HAP-1 (cell line): ENCODE data around the gene MS4A10.

ENCODE experiments used
- DNase-seq, 2 experiments: peaks; one replicate each; pipeline ENCODE4 v3.0.0-alpha.2; 2016 to 2020; ENCODE audit warnings: low spot score in 2 of 2
- H3K27me3 ChIP-seq: fragments of 250-450 bp; sonication (Bioruptor Pico); 2 replicates; pipeline ENCODE4 v1.5.1; 2020; ENCODE audit warnings: low read depth, mild to moderate bottlenecking, moderate library complexity
- H3K36me3 ChIP-seq: fragments of 250-450 bp; sonication (Bioruptor Pico); replicated peaks from 2 replicates; pipeline ENCODE4 v1.5.1; 2020; ENCODE audit warnings: mild to moderate bottlenecking
- H3K4me1 ChIP-seq: fragments of 250-450 bp; sonication (Bioruptor Pico); 2 replicates; pipeline ENCODE4 v1.5.1; 2020; ENCODE audit warnings: mild to moderate bottlenecking
- H3K4me3 ChIP-seq: fragments of 250-450 bp; sonication (Bioruptor Pico); 2 replicates; pipeline ENCODE4 v1.5.1; 2020; ENCODE audit warnings: mild to moderate bottlenecking, moderate library complexity
- H3K9me3 ChIP-seq: fragments of 250-450 bp; sonication (Bioruptor Pico); 2 replicates; pipeline ENCODE4 v1.5.1; 2020; ENCODE audit warnings: mild to moderate bottlenecking, moderate library complexity
- in situ Hi-C: fragments of 300-500 bp; cut with MboI; formaldehyde crosslinking; loops from 3 replicates; pipeline ENCODE4 v1.14.3; 2020; ENCODE audit warnings: low sequenced_read_pairs, inconsistent platforms, mixed read lengths

The MS4A10 gene

DNA sequence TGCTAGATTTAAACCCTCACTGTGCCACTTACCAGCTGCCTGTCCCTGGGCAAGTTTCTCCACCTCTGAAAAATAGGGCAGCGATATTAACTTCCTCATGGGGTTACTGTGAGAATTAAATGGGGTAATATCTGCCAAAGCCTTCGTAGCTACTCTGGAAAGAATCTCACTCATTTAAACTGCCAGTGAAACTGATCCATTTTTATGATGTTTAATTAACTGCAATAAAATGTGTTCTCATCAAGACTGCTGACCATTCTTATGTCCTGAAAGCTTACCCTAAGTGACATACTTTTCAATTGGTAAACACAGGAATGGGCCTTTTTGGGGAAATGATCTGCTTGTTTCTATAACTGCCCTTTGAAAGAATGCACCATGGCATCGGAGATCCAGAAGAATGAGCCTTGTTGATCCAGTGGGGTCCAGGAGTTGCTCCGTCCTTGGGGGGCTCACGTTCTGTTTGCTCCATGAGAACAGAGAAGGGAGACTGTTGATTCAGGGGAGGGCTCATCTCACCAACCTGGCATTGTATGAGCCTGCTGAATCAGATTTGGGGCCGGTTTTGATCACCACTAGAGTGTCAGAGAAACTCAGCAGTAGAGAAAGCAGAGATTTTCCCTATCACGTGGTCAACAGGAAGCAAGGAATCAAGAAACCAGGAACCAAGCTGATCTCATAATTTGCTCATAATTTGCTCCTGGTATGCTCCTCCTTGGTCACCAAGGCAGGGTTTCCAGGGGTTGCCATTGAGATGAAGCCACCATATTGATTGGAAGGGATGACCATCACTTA is 49.8 kb downstream of the MS4A10 start:
- DNase-seq = no peak
- Histone ChIP-seq H3K4me3 (no peak overlapping the region), H3K4me1 (no peaks in the 10 kb centered on the region), H3K36me3 (no peaks in the 10 kb centered on the region), H3K9me3 (no peaks in the 10 kb centered on the region), H3K27me3 (no peaks in the 10 kb centered on the region)
- in situ Hi-C loops = no loop called here

DNA sequence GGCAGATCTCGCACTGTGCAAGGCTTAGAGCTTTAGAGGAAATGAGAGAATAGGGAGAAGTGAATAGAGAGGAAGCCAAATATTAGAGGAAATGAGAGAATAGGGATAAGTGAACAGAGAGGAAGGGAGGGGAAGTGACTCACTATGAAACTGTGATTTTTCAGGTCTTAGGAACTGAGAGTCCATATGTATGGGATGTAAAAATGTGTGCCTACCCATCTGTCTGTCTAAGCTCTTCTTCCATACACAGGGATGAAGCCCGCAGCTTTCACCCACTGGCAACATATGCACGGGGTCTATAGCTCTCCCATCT is 50.4 kb downstream of the MS4A10 start:
- no peaks in the 10 kb centered on the region for H3K4me1 ChIP-seq
- no peaks in the 10 kb centered on the region for H3K9me3 ChIP-seq
- H3K4me3 ChIP-seq = no peak overlapping the region
- no peak for DNase-seq
- H3K27me3 ChIP-seq = no peaks in the 10 kb centered on the region
- no peaks in the 10 kb centered on the region for H3K36me3 ChIP-seq
- in situ Hi-C loops = no loop called here

DNA sequence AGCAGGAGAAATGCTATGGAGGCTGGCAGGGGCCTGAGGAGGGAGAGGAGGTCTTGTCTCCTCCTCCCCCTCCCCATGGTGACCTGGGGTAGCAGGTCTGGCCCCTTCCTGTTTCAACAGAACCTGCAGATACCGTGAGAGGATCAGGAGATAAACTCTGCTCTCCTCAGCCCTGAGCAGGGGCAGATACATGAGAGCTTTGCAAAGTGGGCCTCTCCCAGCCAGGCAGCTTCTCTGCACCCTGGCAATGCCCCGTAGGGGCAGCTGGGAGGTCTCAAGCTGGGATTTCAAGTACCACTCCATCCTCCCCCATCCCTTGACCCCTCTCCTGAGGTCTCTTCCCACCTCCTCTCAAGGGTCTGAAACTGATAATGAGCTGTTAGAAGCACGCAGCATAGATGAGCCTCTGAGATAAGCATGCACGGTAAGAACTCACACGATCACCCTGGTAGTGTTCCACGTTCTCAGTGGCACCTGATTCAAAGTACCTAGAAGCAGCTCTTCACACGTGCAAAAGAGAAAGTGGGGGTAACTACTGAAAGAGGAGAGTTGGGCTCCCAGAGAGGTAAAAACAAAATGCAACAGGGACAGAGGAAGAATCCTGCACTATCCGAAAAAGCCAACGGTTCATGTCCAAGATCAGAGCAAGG is 51.9 kb downstream of the MS4A10 start:
- in situ Hi-C loops = no loop called here
- H3K4me1 ChIP-seq = peaks cover 3% of the 10 kb centered on the region
- no peak overlapping the region for H3K4me3 ChIP-seq
- DNase-seq = no peak
- no peaks in the 10 kb centered on the region for H3K9me3 ChIP-seq
- no peaks in the 10 kb centered on the region for H3K27me3 ChIP-seq
- H3K36me3 ChIP-seq = no peaks in the 10 kb centered on the region

DNA sequence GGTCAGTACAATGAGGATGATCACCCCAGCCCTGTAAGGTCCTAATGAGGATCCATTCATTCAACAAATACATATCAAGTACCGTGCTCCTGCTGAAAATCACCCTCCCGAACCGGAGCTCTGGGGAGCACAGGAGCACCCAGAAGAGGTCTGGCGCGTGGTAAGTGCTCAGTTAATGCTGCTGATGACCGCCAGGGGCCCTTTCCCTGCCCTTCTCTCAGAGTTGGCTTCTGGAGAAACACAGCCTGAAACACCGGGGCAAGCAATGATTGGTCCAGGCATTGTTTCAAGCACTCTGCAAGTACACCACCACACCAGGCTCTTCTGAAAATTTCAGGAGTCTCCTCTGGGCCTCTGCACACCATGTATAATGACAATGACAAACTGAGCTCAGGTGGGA is 53.0 kb downstream of the MS4A10 start:
- H3K27me3 ChIP-seq = no peaks in the 10 kb centered on the region
- in situ Hi-C loops = no loop called here
- no peaks in the 10 kb centered on the region for H3K36me3 ChIP-seq
- H3K9me3 ChIP-seq = no peaks in the 10 kb centered on the region
- H3K4me3 ChIP-seq = no peak overlapping the region
- peaks cover 3% of the 10 kb centered on the region for H3K4me1 ChIP-seq
- DNase-seq = no peak

DNA sequence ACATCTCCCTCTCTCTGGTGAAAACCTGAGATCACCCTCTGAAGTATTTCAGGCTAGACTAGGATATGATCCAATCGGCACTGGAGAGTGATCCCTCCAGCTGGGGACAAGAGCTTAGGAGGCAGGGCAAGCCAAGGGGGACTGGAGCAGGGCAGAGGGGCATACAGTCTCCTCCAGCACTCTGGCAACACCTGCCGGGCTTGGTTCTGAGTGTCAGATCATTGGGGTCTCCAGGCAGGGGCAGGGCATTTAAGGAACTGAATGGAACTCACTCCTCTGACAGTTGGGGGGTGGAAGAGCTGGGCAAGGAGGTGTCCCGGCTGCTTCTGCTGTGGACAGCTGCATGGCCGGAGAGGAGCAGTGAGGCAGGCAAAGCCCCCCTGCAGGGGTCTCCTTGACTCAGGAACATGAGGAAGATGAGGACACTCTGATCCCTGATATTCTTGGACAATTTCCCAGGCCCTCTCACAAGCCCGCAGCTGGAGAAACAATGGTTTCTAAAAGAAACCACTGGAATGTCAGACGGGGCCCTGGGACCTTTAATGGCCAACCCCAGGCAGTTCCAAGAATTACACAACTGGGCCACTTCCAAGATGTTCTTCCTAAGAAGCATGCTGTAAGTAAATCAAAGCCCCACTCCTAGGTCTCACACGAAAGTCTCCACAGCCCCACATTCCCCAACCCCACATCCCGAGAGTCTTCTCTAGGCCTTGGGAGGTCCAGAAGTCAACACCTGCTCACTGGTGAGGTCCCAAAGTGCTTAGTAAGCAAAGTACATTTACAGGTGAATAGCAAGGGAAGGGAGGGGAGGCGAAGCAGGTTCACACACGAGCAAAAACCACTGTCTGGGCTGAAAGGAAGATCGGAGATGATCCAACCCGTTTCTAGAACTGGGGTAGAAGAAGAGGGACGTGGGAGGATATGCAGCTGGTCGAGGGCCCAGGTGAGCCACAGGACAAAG is 55.6 kb downstream of the MS4A10 start:
- peaks cover 12% of the 10 kb centered on the region for H3K4me1 ChIP-seq
- in situ Hi-C loops = no loop called here
- H3K27me3 ChIP-seq = no peaks in the 10 kb centered on the region
- no peak overlapping the region for H3K4me3 ChIP-seq
- peaks cover 13% of the 10 kb centered on the region for H3K36me3 ChIP-seq
- no peaks in the 10 kb centered on the region for H3K9me3 ChIP-seq
- no peak for DNase-seq

DNA sequence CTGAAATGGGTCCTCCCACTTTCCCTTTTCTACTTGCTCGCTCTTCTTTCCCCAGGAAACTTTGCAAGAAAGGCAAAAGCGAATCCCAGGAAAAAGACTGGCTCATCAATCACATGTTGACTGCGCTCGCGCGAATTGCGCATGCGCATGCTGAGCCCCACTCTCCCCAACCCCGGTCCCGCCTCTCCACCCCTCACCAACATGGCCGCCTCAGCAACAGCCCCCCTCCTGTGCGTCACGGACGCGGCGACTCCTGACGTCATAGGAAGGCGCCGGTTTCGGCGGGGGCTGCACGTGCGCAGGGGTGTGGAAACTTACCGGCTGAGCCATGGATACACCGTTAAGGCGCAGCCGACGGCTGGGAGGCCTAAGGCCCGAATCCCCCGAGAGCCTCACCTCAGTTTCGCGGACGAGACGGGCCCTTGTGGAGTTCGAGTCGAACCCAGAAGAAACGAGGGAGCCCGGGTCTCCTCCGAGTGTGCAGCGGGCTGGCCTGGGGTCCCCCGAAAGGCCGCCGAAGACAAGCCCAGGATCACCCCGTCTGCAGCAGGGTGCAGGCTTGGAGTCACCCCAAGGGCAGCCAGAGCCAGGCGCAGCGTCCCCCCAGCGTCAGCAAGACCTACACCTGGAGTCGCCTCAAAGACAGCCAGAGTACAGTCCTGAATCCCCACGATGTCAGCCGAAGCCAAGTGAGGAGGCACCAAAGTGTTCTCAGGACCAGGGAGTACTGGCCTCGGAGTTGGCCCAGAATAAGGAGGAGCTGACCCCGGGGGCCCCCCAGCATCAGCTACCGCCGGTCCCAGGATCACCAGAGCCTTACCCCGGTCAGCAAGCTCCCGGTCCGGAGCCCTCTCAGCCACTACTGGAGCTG is 56.9 kb downstream of the MS4A10 start, which contains the start of gene CCDC86:
Gene CCDC86, plus strand, starts transcription at position 317 of the 871 bp plus-strand sequence. Its CDS starts 12 bp downstream, at position 329.
- in situ Hi-C loops = no loop called here
- Histone ChIP-seq H3K36me3 (peaks cover 19% of the 10 kb centered on the region), H3K4me1 (peaks cover 12% of the 10 kb centered on the region), H3K4me3 (peak within 1 kb of the TSS; percentile 78), H3K9me3 (no peaks in the 10 kb centered on the region), H3K27me3 (no peaks in the 10 kb centered on the region)
- DNase-seq = peak; percentile 91 to 99

DNA sequence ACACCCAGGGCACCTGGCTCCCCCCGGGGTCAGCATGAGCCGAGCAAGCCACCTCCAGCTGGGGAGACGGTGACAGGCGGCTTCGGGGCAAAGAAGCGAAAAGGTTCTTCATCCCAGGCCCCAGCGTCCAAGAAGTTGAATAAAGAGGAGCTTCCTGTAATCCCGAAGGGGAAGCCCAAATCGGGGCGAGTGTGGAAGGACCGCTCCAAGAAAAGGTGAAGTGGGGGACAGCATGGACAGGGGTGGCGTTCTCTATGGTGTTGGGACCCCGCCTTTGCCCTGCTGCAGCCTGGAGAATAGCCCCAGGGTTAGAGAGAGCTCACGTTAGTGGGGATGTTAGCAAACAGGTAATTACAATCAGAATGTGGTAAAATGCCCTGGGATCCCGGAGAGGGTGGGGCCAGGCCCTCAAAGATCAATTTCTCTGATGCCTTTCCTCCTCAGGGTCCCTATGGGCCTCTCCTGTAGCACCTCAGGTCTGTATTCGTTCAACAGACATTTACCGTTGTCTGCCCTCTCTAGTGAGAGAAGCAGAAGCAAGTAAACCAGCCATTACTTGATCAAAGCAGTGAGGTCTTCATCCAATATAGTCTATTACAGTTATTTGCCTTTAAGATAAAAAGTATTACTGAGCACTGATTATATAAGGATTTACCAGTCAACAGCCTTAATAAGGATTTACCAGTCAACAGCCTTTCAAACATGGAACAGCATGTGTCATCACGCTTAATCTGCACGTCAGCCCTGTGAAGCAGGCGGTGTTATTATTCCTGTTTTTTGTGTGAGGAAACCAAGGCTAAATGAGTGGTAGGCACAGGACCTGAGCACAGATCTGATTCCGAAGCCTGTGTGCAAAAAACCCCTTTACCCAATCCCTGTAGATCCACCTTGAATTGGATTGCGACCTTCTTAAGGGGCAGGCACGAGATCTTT is 57.8 kb downstream of the MS4A10 start:
- peaks cover 28% of the 10 kb centered on the region for H3K36me3 ChIP-seq
- no peak for DNase-seq
- peak overlapping the region; percentile 78 for H3K4me3 ChIP-seq
- no peaks in the 10 kb centered on the region for H3K27me3 ChIP-seq
- in situ Hi-C loops = no loop called here
- no peaks in the 10 kb centered on the region for H3K9me3 ChIP-seq
- H3K4me1 ChIP-seq = peaks cover 12% of the 10 kb centered on the region

DNA sequence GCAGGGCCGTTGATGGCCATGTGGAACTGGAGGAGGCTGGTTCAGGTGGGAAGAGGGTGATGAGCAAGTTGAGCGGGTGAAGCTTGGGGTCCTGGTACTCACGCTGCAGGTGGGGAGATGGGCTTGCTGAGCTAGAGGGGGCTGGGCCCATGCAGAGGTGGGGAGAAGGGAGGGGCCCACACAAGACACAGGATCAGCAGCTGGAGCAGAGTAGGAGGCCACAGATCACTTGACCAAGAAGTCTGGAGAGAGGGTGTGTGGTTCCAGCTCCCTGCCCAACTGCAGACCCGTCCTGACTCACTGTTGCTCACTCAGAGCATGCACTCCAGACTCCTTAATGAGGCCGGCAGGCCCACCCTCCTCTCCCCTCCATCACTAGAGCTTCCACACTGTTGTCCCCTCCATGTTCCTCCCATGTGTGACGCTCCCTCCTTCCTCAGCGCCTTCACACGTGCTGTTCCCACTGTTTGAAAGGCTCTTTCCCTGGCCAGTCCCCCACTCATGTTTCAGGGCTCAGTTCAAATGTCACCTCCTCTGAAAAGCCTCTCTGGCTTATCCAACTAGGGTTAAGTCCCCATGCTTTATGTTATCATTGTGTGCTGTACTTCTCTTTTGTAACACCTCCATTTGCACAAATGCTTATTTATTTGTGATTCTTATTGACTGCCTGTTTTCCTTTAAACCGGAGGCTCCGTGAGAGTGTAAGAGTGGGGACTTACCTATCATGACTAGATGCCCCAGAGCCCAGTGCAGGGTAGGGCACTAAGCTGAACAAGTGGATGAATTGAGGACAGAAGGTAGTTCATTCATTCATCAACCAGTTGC is 59.1 kb downstream of the MS4A10 start:
- Histone ChIP-seq H3K27me3 (no peaks in the 10 kb centered on the region), H3K4me1 (peaks cover 12% of the 10 kb centered on the region), H3K9me3 (no peaks in the 10 kb centered on the region), H3K4me3 (peak overlapping the region; percentile 78), H3K36me3 (peaks cover 41% of the 10 kb centered on the region)
- DNase-seq = peak in 1 of 2 experiments; percentile 18
- in situ Hi-C loops = no loop called here

DNA sequence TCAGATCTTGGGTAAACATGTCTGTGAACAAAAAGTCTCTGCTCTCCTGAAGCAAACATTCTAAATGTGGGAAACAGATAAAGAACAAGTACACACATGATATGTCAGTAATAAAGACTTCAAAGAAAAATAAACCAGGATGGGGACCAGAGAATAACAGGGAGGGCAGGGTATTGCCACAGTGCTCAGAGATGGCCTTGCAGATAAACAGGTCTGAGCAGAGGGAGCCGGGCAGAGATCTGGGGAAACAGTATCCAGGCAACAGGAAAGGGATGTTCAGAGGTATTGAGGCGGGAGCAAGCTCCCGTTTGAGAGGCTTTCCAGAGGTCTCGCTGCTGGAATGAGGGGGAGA is 59.7 kb downstream of the MS4A10 start:
- in situ Hi-C loops = no loop called here
- Histone ChIP-seq H3K4me1 (peaks cover 12% of the 10 kb centered on the region), H3K4me3 (peak overlapping the region; percentile 78), H3K27me3 (no peaks in the 10 kb centered on the region), H3K9me3 (no peaks in the 10 kb centered on the region), H3K36me3 (peaks cover 44% of the 10 kb centered on the region)
- DNase-seq = no peak

DNA sequence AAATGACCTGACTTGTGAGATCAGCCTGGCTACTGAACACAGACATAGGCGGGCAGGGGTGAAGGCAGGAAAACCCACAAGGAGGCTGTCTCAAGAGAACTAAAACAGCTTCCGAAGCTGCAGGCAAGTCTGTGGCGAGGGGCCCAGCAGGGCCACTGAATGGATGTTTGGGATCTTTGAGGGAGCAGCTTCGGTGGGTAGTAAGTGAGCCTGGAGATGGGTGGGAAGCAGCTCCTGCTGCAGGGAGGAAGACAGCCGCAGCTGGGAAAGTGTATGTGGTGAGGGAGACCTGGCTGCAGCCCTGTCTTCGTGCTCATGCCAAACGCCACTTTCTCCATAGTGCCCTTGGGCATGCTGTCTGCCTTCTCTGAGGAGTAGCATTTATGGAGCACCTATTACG is 60.2 kb downstream of the MS4A10 start:
- peak overlapping the region; percentile 78; the same call in 1 of the 2 replicates for H3K4me3 ChIP-seq
- in situ Hi-C loops = no loop called here
- peaks cover 12% of the 10 kb centered on the region for H3K4me1 ChIP-seq
- H3K27me3 ChIP-seq = no peaks in the 10 kb centered on the region
- DNase-seq = no peak
- H3K9me3 ChIP-seq = no peaks in the 10 kb centered on the region
- H3K36me3 ChIP-seq = peaks cover 47% of the 10 kb centered on the region

DNA sequence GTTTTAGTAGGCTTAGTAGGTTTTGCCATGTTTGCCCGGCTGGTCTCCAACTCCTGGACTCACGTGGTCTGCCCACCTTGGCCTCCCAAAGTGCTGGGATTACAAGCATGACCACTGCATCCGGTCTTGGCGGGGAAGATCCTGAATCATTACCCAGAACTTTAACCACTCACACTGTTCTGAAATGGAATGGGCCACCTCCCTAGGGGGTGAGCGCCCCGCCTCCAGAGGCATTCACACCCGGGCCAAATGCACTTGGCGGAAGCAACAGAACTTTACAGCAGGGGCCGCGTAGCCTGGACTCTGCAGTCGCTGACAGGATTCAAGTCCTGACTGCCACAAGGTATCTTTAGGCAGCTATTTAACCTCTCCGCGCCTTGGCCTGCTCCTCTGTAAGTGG is 62.1 kb downstream of the MS4A10 start:
- Histone ChIP-seq H3K36me3 (peaks cover 65% of the 10 kb centered on the region), H3K4me1 (peaks cover 8% of the 10 kb centered on the region), H3K9me3 (no peaks in the 10 kb centered on the region), H3K4me3 (no peak overlapping the region), H3K27me3 (no peaks in the 10 kb centered on the region)
- DNase-seq = no peak
- in situ Hi-C loops = no loop called here

DNA sequence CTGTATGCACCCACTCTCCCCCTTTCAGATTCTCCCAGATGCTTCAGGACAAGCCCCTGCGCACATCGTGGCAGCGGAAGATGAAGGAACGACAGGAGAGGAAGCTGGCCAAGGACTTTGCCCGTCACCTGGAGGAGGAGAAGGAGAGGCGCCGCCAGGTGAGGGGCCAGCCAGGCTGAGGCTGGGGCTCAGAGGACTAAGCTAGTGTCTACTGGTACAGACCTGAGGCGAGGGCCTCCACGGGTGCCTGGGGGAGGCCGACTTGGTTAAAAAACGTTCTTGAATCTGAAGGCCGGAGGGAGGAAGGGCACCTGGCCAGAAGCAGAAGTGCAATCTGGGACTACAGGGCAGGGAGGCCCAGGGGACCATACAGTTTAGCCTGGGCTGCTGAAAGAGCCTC is 62.8 kb downstream of the MS4A10 start:
- no peak overlapping the region for H3K4me3 ChIP-seq
- H3K27me3 ChIP-seq = no peaks in the 10 kb centered on the region
- H3K36me3 ChIP-seq = peaks cover 65% of the 10 kb centered on the region
- H3K9me3 ChIP-seq = no peaks in the 10 kb centered on the region
- in situ Hi-C loops = no loop called here
- peaks cover 8% of the 10 kb centered on the region for H3K4me1 ChIP-seq
- no peak for DNase-seq
